Testis (tissue), 3 donors: ENCODE data around the gene DCDC2C. TPM values are rescaled to one million over a fixed set of nuclear protein-coding genes. Genes with fewer than 3 reads are reported as not detected.

Experiments
- DNase-seq: peaks from one replicate; pipeline ENCODE4 v3.0.0-alpha.2; 2019
- H3K27ac ChIP-seq, 2 donors: fragments of 200-600 bp; sonication (generic); one replicate each; pipeline ENCODE4 v1.5.1; 2019
- H3K27me3 ChIP-seq: fragments of 200-600 bp; sonication (generic); one replicate; pipeline ENCODE4 v1.5.1; 2019
- H3K36me3 ChIP-seq: fragments of 200-600 bp; sonication (generic); one replicate; pipeline ENCODE4 v1.5.1; 2017; ENCODE audit warnings: low read depth; ENCODE audit errors: missing control alignments
- H3K4me1 ChIP-seq: fragments of 200-600 bp; sonication (generic); one replicate; pipeline ENCODE4 v1.5.1; 2019
- H3K4me3 ChIP-seq, 2 donors: fragments of 200-600 bp; sonication (generic); one replicate each; pipeline ENCODE4 v1.5.1; 2017 to 2019
- H3K9me3 ChIP-seq: fragments of 200-600 bp; sonication (generic); one replicate; pipeline ENCODE4 v1.5.1; 2017
- POLR2A ChIP-seq: fragments of 450-650 bp; IDR thresholded peaks from one replicate; pipeline ENCODE4 v1.6.1; 2017; ENCODE audit warnings: antibody characterized with exemption, mild to moderate bottlenecking, moderate library complexity
- WGBS, 2 donors: methylation state at CpG; one replicate each; pipeline ENCODE4 v1.1.5; 2018; 5-methylcytosine and 5-hydroxymethylcytosine counted together
- intact Hi-C: fragments of 100-400 bp; cut with DNase I; formaldehyde crosslinking; loops from one replicate; pipeline ENCODE4 v1.15.1; 2023; ENCODE audit warnings: low total_unique reads
- polyA plus RNA-seq: library from polyadenylated mRNA; stranded (reverse); fragments of 350-450 nt; fragmentation: Illumina TruSeq; extraction: RNeasy Lipid Tissue Mini Kit (QIAGEN cat#74804); gene quantifications from one replicate; pipeline ENCODE4 v1.2.3, GENCODE V29; 2014; ENCODE audit warnings: low read depth, low replicate concordance; ENCODE audit not compliant: insufficient read depth
- total RNA-seq, 2 donors: library from RNA; depleted of rRNA; stranded (reverse); fragments of >200 nt; gene quantifications; one replicate each; pipeline ENCODE4 v1.2.3, GENCODE V29; 2016
- TF ChIP-seq, protein P1 (sequence below), 3 experiments: fragments of 450-650 bp in 2 of 3; fragments of 200-600 bp in 1 of 3; sonication (generic) in 1 of 3; IDR thresholded peaks; one replicate each; pipeline ENCODE4 v1.5.1; 2016 to 2019; ENCODE audit warnings: antibody characterized with exemption in 3 of 3, mild to moderate bottlenecking in 2 of 3, moderate library complexity in 1 of 3

DCDC2C gene
- total and polyA plus RNA-seq, 3 donors from 2014 or later, result 9.9 to 12.1 (median 10.6) TPM

DNA sequence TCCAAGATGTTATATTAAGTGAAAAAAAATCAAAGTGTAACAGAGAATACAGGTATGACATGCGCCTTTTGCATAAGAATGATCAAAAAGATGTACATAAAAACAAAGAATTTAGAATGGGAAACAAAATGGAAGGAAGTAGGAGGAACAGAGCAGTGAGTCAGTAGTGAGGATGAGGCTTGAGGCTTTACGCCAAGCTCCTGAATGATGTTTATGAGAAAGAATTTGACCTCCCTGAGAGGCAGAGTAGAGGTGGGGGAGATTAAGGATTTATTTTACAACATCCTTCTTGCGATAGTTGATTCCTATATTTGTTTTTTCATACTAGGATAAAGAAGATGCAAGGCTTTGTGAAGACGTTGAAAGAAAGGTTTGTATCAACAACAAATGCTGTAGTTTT, 81.4 kb downstream of the DCDC2C start:
- TF ChIP-seq, protein P1, sequence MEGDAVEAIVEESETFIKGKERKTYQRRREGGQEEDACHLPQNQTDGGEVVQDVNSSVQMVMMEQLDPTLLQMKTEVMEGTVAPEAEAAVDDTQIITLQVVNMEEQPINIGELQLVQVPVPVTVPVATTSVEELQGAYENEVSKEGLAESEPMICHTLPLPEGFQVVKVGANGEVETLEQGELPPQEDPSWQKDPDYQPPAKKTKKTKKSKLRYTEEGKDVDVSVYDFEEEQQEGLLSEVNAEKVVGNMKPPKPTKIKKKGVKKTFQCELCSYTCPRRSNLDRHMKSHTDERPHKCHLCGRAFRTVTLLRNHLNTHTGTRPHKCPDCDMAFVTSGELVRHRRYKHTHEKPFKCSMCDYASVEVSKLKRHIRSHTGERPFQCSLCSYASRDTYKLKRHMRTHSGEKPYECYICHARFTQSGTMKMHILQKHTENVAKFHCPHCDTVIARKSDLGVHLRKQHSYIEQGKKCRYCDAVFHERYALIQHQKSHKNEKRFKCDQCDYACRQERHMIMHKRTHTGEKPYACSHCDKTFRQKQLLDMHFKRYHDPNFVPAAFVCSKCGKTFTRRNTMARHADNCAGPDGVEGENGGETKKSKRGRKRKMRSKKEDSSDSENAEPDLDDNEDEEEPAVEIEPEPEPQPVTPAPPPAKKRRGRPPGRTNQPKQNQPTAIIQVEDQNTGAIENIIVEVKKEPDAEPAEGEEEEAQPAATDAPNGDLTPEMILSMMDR (IDR thresholded peaks at IDR 0.05), result no peak
- TF ChIP-seq POLR2A, result no peak
- no peaks in the 10 kb centered on the region for H3K27me3 ChIP-seq
- no peaks in the 10 kb centered on the region for H3K9me3 ChIP-seq
- intact Hi-C loops, result no loop called here
- 81 to 88% methylated on average over 4 of the region's 4 CpGs for WGBS, 2 donors
- H3K4me1 ChIP-seq, result no peaks in the 10 kb centered on the region
- DNase-seq, result no peak
- H3K36me3 ChIP-seq, result no peaks in the 10 kb centered on the region
- H3K4me3 ChIP-seq, result no peak overlapping the region
- H3K27ac ChIP-seq, result no peak overlapping the region

DNA sequence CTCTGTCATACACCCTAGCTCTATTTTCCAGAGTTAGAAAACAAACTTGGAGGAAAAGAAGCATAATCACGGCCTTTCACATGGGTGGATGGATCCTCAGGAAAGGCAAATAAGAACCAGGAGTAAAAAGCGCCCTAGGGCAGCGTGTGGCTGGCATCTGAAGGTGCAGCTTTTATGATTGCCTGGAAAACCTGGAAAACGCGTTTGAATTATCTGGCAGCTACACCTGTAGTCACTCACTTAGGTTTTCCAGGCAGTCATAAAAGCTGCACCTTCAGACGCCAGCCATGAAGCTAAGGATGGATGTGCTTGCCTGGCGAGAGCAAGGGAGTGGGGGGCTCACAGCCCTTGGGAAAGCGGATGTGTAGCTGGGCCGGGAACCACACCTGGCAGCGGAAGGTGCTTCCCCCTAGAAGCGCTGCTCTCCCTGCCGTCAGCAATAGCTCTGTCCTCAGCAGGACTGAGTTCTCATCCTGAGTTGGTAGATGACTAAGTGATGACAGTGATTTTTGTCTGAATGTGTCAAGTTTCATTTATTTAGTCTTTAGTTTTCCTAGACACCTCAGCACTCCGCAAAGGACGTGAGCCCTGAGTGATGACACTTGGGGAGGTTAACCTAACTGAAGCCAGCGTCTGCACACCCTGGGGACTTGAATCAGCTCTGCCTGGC, 82.0 kb downstream of the DCDC2C start:
- H3K4me3 ChIP-seq, result no peak overlapping the region
- no peaks in the 10 kb centered on the region for H3K4me1 ChIP-seq
- H3K27ac ChIP-seq, result no peak overlapping the region
- no peak for DNase-seq
- H3K36me3 ChIP-seq, result no peaks in the 10 kb centered on the region
- TF ChIP-seq, protein P1 (IDR thresholded peaks at IDR 0.05), result no peak
- TF ChIP-seq POLR2A, result no peak
- 61 to 65% methylated on average over 14 to 15 of the region's 15 CpGs for WGBS, 2 donors
- no peaks in the 10 kb centered on the region for H3K27me3 ChIP-seq
- intact Hi-C loops, result no loop called here
- H3K9me3 ChIP-seq, result no peaks in the 10 kb centered on the region

DNA sequence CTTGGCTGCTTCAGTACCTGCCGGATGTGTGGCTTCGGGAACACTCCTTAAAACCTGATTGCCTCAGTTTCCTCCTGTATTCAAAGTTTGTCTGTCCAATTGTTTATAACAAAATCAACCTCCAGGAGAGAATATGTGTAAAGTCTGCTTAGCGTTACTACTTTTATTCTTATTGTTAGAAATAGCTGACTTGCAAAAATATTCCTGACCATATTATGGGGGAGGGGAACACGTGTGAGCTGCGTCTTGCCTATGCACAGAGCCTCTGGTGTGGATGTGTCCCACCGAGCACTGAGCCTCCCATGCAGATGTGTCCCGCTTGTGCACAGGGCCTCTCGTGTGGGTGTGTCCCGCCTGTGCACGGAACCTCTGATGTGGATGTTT, 82.5 kb downstream of the DCDC2C start:
- intact Hi-C loops, result no loop called here
- Histone ChIP-seq H3K9me3 (no peaks in the 10 kb centered on the region), H3K4me1 (no peaks in the 10 kb centered on the region), H3K27ac (no peak overlapping the region), H3K4me3 (no peak overlapping the region), H3K27me3 (no peaks in the 10 kb centered on the region), H3K36me3 (no peaks in the 10 kb centered on the region)
- no peak for DNase-seq
- 57 to 69% methylated on average over 10 of the region's 10 CpGs for WGBS, 2 donors
- TF ChIP-seq, protein P1 (IDR thresholded peaks at IDR 0.05), result no peak
- no peak for TF ChIP-seq POLR2A

GRCh38 chr2:3787768-3788167, 84.4 kb downstream of the DCDC2C start:
- intact Hi-C loops, result no loop called here
- H3K27me3 ChIP-seq, result no peaks in the 10 kb centered on the region
- TF ChIP-seq POLR2A, result no peak
- TF ChIP-seq, protein P1 (IDR thresholded peaks at IDR 0.05), result no peak
- H3K4me1 ChIP-seq, result no peaks in the 10 kb centered on the region
- H3K9me3 ChIP-seq, result no peaks in the 10 kb centered on the region
- DNase-seq, result no peak
- H3K36me3 ChIP-seq, result no peaks in the 10 kb centered on the region
- no peak overlapping the region for H3K4me3 ChIP-seq
- H3K27ac ChIP-seq, result no peak overlapping the region

DNA sequence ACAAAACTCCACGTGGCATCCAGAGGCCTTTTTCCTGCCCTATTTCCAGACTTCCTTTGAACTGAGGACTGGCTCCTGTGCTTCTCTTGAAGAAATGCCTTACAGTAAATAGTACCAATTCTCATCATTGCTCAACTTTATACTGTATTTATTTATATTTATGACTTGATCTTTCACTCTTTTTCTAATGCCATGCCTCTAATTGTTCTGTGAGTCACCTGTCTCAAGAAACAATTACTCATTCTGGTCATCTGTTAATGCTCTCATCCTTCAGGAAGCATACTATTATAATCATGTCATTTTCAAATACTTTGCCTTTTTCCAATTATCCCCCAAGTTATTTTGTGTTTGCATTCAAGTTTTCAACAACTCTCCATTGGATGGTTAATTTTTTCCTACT, 85.9 kb downstream of the DCDC2C start:
- Histone ChIP-seq H3K9me3 (no peaks in the 10 kb centered on the region), H3K4me1 (no peaks in the 10 kb centered on the region), H3K27me3 (no peaks in the 10 kb centered on the region), H3K36me3 (no peaks in the 10 kb centered on the region), H3K4me3 (no peak overlapping the region), H3K27ac (no peak overlapping the region)
- DNase-seq, result no peak
- intact Hi-C loops, result no loop called here
- no peak for TF ChIP-seq POLR2A
- TF ChIP-seq, protein P1 (IDR thresholded peaks at IDR 0.05), result no peak
- WGBS, 2 donors, result 45 to 58% methylated on average over 1 of the region's 1 CpG
